Thoracic aorta (tissue), 2 donors: ENCODE results near the gene CAPZA2. TPM values are rescaled to one million over a fixed set of nuclear protein-coding genes. Genes with fewer than 3 reads are reported as not detected.
"Not testable (repeated sequence)": the region's sequence is repeated elsewhere in the genome, so short reads cannot be mapped to it uniquely, and the experiment has no call there.

Source experiments
- ATAC-seq: fragments of 150-250 bp; one replicate; pipeline ENCODE4 v1.8.0; 2017; ENCODE audit warnings: low read depth; ENCODE audit not compliant: insufficient number of reproducible peaks, low FRiP score
- DNase-seq: peaks from one replicate; pipeline ENCODE4 v3.0.0-alpha.2; 2020; ENCODE audit warnings: low spot score
- H3K27ac ChIP-seq, 2 donors: fragments of 200-600 bp; sonication (generic); 1 replicate in 1 of 2; 2 replicates in 1 of 2; pipeline ENCODE4 v1.5.1; 2016; ENCODE audit warnings: mild to moderate bottlenecking in 2 of 2, moderate library complexity in 2 of 2
- H3K27me3 ChIP-seq: fragments of 200-600 bp; sonication (generic); replicated peaks from 2 replicates; pipeline ENCODE4 v1.6.0; 2016; ENCODE audit warnings: mild to moderate bottlenecking; ENCODE audit not compliant: insufficient read depth
- H3K36me3 ChIP-seq: fragments of 200-600 bp; sonication (generic); one replicate; pipeline ENCODE4 v1.5.1; 2016
- H3K4me1 ChIP-seq, 2 donors: fragments of 200-600 bp; sonication (generic); 1 replicate in 1 of 2; 2 replicates in 1 of 2; pipeline versions ENCODE4 v1.5.1 to v1.6.0; 2016; ENCODE audit warnings: low read depth in 2 of 2, mild to moderate bottlenecking in 1 of 2; ENCODE audit not compliant: control insufficient read depth in 1 of 2
- H3K4me3 ChIP-seq: fragments of 200-600 bp; sonication (generic); 2 replicates; pipeline ENCODE4 v1.5.1; 2016; ENCODE audit warnings: mild to moderate bottlenecking
- H3K9me3 ChIP-seq: fragments of 200-600 bp; sonication (generic); 2 replicates; pipeline ENCODE4 v1.5.1; 2016
- CTCF ChIP-seq: fragments of 200-600 bp; sonication (generic); IDR thresholded peaks from one replicate; pipeline ENCODE4 v1.5.1; 2019; ENCODE audit warnings: antibody characterized with exemption
- total RNA-seq, 2 donors: library from RNA; depleted of rRNA; stranded (reverse); fragments of >200 nt; gene quantifications; one replicate each; pipeline versions ENCODE4 v1.1.0 to v1.2.3, GENCODE V29; 2016

The CAPZA2 gene
- total RNA-seq, 2 donors from 2014 or later = 69.0 to 141 TPM

DNA sequence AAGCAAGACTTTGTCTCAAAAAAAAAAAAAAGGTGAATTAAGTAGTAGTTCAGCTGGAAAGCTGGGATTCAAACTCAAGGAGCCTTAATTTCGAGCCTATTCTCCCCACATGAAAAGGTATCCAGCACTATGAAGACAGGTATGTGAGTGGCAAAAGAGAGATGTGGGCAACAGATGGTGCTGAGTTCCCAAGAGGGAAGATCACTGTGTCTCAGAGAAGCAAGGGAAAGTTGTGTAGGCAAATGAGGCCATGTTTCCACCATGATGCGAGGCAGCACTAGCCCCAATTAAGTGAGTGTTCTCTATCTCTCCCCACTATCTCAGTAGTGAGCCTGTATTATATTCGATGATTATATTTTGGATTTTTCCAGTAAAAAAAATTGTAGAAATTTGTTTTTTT is 71.1 kb downstream of the CAPZA2 start:
- no peak for ATAC-seq
- Histone ChIP-seq H3K9me3 (no peaks in the 10 kb centered on the region), H3K36me3 (no peaks in the 10 kb centered on the region), H3K27me3 (no peaks in the 10 kb centered on the region), H3K27ac (no peak overlapping the region), H3K4me1 (peaks cover 0 to 4% of the 10 kb centered on the region in 2 donors), H3K4me3 (no peak overlapping the region)
- TF ChIP-seq CTCF = no peak
- no peak for DNase-seq

- H3K36me3 ChIP-seq = no peaks in the 10 kb centered on the region
- H3K9me3 ChIP-seq = no peaks in the 10 kb centered on the region
- no peak for TF ChIP-seq CTCF
- no peak overlapping the region for H3K4me3 ChIP-seq
- H3K27ac ChIP-seq = no peak overlapping the region
- no peaks in the 10 kb centered on the region for H3K27me3 ChIP-seq
- no peak for DNase-seq
- H3K4me1 ChIP-seq = peaks cover 0 to 4% of the 10 kb centered on the region in 2 donors
- ATAC-seq = no peak
These were observed 72.2 kb downstream of the CAPZA2 start for GRCh38 chr7:116934580-116934979.

DNA sequence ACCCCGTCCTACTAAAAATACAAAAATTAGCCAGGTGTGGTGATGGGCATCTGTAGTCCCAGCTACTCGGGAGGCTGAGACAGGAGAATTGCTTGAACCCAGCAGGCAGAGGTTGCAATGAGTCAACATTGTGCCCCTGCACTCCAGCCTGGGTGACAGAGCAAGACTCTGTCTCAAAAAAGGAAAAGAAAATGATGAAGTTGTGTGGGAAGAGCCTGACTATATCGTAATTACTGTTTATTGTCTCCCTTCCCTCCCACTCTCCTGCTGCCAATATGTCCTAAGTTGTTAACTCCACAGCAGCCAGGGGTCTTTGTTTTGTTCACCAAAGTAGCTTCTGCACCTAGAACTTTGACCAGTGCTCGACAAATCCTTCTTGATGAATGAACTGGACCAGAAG is 74.5 kb downstream of the CAPZA2 start:
- H3K9me3 ChIP-seq, ATAC-seq, H3K4me3 ChIP-seq, H3K27me3 ChIP-seq, H3K4me1 ChIP-seq, H3K36me3 ChIP-seq, DNase-seq, H3K27ac ChIP-seq: not testable (repeated sequence)

GRCh38 chr7:116938678-116939077 is 76.3 kb downstream of the CAPZA2 start:
- H3K4me3 ChIP-seq = no peak overlapping the region
- no peak for ATAC-seq
- no peaks in the 10 kb centered on the region for H3K36me3 ChIP-seq
- no peaks in the 10 kb centered on the region for H3K27me3 ChIP-seq
- H3K27ac ChIP-seq = no peak overlapping the region
- no peaks in the 10 kb centered on the region for H3K4me1 ChIP-seq
- no peak for DNase-seq
- no peak for TF ChIP-seq CTCF
- H3K9me3 ChIP-seq = no peaks in the 10 kb centered on the region

- no peaks in the 10 kb centered on the region for H3K36me3 ChIP-seq
- no peak overlapping the region for H3K4me3 ChIP-seq
- H3K27me3 ChIP-seq = no peaks in the 10 kb centered on the region
- TF ChIP-seq CTCF = no peak
- ATAC-seq (no peak), DNase-seq (no peak)
- H3K27ac ChIP-seq = no peak overlapping the region
- no peaks in the 10 kb centered on the region for H3K4me1 ChIP-seq
- H3K9me3 ChIP-seq = no peaks in the 10 kb centered on the region
These were observed 78.4 kb downstream of the CAPZA2 start for GRCh38 chr7:116940689-116941370.

- H3K27ac ChIP-seq = no peak overlapping the region
These were observed 80.1 kb downstream of the CAPZA2 start for GRCh38 chr7:116942504-116942903.

More at GRCh38 chr7:116942504-116942903, 80.1 kb downstream of the CAPZA2 start:
- no peaks in the 10 kb centered on the region for H3K4me1 ChIP-seq
- no peaks in the 10 kb centered on the region for H3K9me3 ChIP-seq
- ATAC-seq (no peak), DNase-seq (no peak)
- no peak for TF ChIP-seq CTCF
- H3K4me3 ChIP-seq = no peak overlapping the region
- no peaks in the 10 kb centered on the region for H3K36me3 ChIP-seq
- no peaks in the 10 kb centered on the region for H3K27me3 ChIP-seq
